ENCODE measurements around the gene CDH18. TPM values are rescaled to one million over a fixed set of nuclear protein-coding genes. Genes with fewer than 3 reads are reported as not detected.

Gene CDH18
- total and polyA plus RNA-seq, 2 donors (not counting 3 experiments of a cell fraction or from before 2014, with no cell fraction given): 0.06 TPM; not detected in 1

- H3K27ac ChIP-seq (ENCODE audit: insufficient read depth, low read depth, low read length): no peak overlapping the region
Observed at GRCh38 chr5:19479562-19479961, 508.4 kb downstream of the CDH18 start.

More at GRCh38 chr5:19479562-19479961, 508.4 kb downstream of the CDH18 start:
- DNase-seq (ENCODE audit: low read depth, low spot score) (no peak), FAIRE-seq (no peak)
- H3K27me3 ChIP-seq (ENCODE audit: control insufficient read depth in 2 of 2, insufficient read depth in 2 of 2, low read length in 2 of 2): no peaks in the 10 kb centered on the region
- no peak overlapping the region for H2AFZ ChIP-seq (ENCODE audit: low read depth, low read length)
- H4K20me1 ChIP-seq (replicated peaks; ENCODE audit: control insufficient read depth, extremely low read depth, insufficient read depth, low read length): no peaks in the 10 kb centered on the region
- H3K4me1 ChIP-seq (ENCODE audit: control insufficient read depth, extremely low read depth, insufficient read depth, low read length): no peaks in the 10 kb centered on the region
- POLR2A ChIA-PET: no interaction called here
- H3K4me3 ChIP-seq (replicated peaks in 1 of 3; ENCODE audit: insufficient read depth in 1 of 3, low read depth in 1 of 3, low read length in 3 of 3): no peak overlapping the region
- dilution Hi-C loops (cut with MboI; ENCODE audit: extremely low pct_ligation_motif_present, low sequenced_read_pairs) (no loop called here), intact Hi-C loops (cut with micrococcal nuclease) (no loop called here)
- H3K9me3 ChIP-seq (replicated peaks; ENCODE audit: control insufficient read depth, insufficient read depth, low read length): peaks cover 2% of the 10 kb centered on the region
- H3K9me1 ChIP-seq (replicated peaks; ENCODE audit: control insufficient read depth, extremely low read depth, insufficient read depth, low read length): no peaks in the 10 kb centered on the region
- H3K79me2 ChIP-seq (ENCODE audit: control insufficient read depth, insufficient read depth, low read length): no peaks in the 10 kb centered on the region
- no peaks in the 10 kb centered on the region for H3K36me3 ChIP-seq (ENCODE audit: control insufficient read depth in 2 of 2, extremely low read depth in 1 of 2, insufficient read depth in 2 of 2, low read length in 2 of 2)
- CTCF ChIA-PET: no interaction called here
- no peak overlapping the region for H3K9ac ChIP-seq (replicated peaks; ENCODE audit: extremely low read depth, insufficient read depth, low read length)
- no peak overlapping the region for H3K4me2 ChIP-seq (ENCODE audit: insufficient read depth, low read length)
- BruUV-seq (replicated peaks): no TSS peak
- TF ChIP-seq POLR2AphosphoS5 (IDR thresholded peaks at IDR 0.05; ENCODE audit: insufficient read depth, low read depth, low read length): no peak
- TF ChIP-seq JUN (IDR thresholded peaks at IDR 0.05; ENCODE audit: borderline replicate concordance, insufficient read depth, insufficient read length, low read depth): no peak
- no peak for TF ChIP-seq FOS (IDR thresholded peaks at IDR 0.05; ENCODE audit: borderline replicate concordance, insufficient read depth, low read length)
- no peak for TF ChIP-seq EZH2 (IDR thresholded peaks at IDR 0.05; ENCODE audit: borderline replicate concordance, low read depth, low read length, severe bottlenecking)
- TF ChIP-seq MAX (IDR thresholded peaks at IDR 0.05; ENCODE audit: insufficient read depth, insufficient read length): no peak
- TF ChIP-seq, protein P1, sequence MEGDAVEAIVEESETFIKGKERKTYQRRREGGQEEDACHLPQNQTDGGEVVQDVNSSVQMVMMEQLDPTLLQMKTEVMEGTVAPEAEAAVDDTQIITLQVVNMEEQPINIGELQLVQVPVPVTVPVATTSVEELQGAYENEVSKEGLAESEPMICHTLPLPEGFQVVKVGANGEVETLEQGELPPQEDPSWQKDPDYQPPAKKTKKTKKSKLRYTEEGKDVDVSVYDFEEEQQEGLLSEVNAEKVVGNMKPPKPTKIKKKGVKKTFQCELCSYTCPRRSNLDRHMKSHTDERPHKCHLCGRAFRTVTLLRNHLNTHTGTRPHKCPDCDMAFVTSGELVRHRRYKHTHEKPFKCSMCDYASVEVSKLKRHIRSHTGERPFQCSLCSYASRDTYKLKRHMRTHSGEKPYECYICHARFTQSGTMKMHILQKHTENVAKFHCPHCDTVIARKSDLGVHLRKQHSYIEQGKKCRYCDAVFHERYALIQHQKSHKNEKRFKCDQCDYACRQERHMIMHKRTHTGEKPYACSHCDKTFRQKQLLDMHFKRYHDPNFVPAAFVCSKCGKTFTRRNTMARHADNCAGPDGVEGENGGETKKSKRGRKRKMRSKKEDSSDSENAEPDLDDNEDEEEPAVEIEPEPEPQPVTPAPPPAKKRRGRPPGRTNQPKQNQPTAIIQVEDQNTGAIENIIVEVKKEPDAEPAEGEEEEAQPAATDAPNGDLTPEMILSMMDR (IDR thresholded peaks at IDR 0.05; ENCODE audit: extremely low read depth in 1 of 2, insufficient read depth in 1 of 2, low read depth in 1 of 2, low read length in 2 of 2): no peak
- no peak for TF ChIP-seq MYC (IDR thresholded peaks at IDR 0.05; ENCODE audit: low read depth, low read length)
- no peak for TF ChIP-seq POLR2A (IDR thresholded peaks at IDR 0.05; ENCODE audit: low read depth, low read length)
- TF ChIP-seq GATA2 (IDR thresholded peaks at IDR 0.05; ENCODE audit: insufficient read depth, insufficient read length, low read depth, low read length): no peak

Data from endothelial cell of umbilical vein (primary cell).